GM12875 (cell line): ENCODE results near the gene MALAT1.

Experiments used
- H3K4me3 ChIP-seq: one replicate; pipeline ENCODE4 v1.5.1; 2011; ENCODE audit warnings: low read depth, low read length, control low read depth
- TF ChIP-seq, protein P1 (sequence below): IDR thresholded peaks from 2 replicates; pipeline ENCODE4 v1.5.1; 2011; ENCODE audit warnings: low read depth, mild to moderate bottlenecking, control low read depth, inconsistent platforms, low read length, moderate library complexity, borderline replicate concordance; ENCODE audit not compliant: insufficient read depth

Gene MALAT1

DNA sequence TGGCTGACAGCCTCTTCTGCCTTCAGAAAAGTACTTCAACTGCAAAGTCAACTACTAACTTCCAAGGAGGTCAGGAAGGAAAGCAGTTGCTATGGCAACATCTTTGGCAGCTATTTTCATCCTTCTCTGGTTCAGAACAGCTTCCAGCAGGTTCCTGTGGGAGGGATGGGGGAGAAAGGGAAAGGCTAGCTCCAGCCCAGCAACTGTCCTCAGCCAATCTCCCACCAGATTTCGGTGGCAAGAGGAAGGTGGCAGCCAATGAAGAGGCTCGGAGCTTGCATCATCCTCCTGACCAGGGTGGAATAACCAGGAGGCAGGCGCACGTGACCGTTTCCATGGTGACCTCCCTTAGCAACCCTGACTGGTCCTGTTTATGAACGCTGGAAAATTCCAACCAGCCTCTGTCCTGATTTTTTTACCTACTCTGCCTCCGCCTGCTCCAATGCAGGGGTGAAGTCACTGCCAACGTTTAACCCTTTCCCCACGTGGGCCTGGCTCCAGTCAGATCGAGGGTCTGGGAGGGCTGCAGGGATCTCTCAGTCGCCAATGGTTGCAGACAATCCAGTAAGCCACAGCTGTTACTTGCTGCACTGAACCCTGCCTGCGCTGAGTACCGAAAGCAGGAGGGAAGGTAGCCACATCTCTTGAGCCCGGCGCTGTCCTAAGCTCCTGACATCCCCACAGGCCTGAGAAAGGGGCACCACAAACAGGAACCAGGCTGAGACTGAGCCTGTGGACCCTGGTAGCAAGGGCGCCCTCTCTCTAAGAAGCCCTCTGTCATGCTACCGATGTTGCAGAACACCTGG, 11.2 kb upstream of the MALAT1 start:
- H3K4me3 ChIP-seq: no peak overlapping the region
- TF ChIP-seq, protein P1, sequence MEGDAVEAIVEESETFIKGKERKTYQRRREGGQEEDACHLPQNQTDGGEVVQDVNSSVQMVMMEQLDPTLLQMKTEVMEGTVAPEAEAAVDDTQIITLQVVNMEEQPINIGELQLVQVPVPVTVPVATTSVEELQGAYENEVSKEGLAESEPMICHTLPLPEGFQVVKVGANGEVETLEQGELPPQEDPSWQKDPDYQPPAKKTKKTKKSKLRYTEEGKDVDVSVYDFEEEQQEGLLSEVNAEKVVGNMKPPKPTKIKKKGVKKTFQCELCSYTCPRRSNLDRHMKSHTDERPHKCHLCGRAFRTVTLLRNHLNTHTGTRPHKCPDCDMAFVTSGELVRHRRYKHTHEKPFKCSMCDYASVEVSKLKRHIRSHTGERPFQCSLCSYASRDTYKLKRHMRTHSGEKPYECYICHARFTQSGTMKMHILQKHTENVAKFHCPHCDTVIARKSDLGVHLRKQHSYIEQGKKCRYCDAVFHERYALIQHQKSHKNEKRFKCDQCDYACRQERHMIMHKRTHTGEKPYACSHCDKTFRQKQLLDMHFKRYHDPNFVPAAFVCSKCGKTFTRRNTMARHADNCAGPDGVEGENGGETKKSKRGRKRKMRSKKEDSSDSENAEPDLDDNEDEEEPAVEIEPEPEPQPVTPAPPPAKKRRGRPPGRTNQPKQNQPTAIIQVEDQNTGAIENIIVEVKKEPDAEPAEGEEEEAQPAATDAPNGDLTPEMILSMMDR: no peak

DNA sequence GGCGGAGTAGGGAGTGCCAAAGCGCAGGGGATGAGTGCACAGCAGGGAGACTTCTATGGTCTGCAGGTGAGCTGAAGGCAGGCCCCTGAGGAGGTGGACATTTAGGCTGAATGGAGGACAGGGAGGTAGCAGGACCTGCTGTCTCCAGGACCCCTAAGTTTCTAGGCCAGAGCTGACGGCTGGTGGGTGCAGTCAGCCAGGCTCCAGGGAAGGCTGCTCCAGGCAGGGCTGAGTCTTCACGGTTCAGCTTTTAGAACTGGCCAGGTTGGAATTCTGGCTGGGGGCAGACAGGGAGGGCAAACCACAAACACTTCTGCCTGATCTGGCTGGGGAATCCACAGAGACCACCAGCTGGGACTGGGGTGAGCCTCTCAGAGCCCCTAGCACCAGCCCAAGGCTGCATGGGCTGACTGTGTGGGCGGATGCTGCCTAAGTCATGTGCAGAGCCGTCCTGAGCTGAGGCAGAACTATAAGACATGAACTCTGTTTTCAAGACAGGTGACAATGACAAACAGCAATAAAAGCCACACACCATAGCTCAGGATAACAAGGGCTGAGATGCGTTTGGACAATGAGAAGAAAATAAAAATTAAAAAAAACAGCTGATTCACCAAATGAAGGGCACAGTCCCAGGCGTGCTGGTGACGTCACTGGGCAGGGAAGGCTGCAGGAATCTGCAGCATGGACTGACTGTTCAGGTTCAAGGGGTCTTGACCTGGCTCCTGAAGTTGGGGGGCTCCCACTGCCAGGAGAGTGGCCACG, 10.4 kb upstream of the MALAT1 start:
- TF ChIP-seq, protein P1: no peak
- H3K4me3 ChIP-seq: no peak overlapping the region

DNA sequence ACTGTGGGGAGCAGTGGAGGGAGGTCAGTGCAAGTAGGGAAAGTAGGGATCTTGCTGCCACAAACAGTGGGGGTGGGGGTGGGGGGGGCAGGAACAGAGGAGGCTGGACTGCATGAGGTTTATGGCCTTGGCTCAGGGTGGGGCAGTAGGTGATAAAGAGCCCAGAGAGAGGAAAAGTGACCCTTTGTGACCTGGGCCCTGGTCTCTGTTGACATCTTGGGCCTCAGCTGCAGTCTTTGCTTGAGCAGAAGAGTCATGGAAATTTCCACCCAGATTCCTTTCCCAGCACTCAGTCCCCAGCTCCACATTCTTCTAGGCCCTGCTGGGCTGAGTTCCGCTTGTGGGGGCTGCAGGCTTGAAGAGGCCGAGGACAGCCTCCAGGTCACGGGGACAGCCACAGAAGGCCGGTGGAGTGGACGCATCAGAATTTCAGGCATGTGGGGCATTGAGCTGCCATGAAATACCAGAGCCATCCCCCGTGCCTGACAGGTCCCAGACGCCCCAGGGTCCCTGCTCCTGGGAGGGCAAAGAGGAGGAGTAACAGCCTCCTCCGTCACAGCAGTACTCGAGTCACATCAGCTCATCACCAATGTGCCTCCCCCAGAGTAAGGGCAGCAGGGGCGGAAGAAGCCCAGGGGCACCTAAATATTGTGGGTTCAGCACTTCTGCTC, 9.7 kb upstream of the MALAT1 start:
- TF ChIP-seq, protein P1: no peak
- no peak overlapping the region for H3K4me3 ChIP-seq

DNA sequence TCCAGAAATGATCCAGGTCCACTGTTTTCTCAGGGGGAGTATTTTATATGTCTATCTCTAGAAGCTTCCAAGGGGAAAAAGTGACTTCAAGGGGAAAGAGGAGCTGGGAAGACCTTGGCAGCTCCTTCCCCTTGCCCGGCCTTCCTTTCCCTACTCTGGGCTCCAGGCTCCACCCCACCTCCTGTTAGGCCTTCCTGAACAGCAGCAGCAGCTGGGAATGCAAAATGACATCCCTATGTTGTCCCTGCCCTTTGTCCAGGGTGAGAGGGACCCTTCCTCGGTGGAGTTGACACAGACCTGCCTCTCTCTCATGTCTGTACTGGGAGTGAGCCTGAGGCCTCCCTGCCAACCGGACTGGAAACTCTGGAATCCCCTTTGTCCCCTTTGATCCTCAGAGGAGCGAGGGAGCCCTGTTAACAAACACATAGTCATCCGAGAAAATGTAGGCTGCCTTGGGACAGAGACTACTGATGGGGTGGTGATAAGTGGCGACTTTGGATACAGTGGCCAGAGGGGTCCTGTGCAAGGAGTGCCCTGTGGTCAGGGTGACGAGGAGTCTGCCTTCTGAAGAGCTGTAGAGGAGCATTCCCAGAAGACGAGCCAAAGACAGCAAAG, 9.0 kb upstream of the MALAT1 start:
- H3K4me3 ChIP-seq: no peak overlapping the region

DNA sequence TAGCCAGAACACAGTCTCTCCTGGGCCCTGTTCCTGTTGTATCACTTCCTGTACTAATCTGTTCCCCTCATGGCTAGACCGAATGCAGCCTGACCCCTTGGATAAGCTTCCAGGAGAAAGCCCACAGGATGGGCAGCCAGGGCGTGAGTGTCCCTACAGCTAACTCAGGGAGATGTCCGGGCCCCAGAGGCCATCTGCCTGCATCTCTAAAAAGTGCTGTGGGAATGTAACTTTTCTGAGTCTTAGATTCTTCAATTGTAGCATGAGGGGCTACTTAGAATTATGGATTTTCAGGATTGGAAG, 7.7 kb upstream of the MALAT1 start:
- TF ChIP-seq, protein P1: no peak
- no peak overlapping the region for H3K4me3 ChIP-seq

More for the DNA sequence above, 9.0 kb upstream of the MALAT1 start:
- TF ChIP-seq, protein P1: no peak

DNA sequence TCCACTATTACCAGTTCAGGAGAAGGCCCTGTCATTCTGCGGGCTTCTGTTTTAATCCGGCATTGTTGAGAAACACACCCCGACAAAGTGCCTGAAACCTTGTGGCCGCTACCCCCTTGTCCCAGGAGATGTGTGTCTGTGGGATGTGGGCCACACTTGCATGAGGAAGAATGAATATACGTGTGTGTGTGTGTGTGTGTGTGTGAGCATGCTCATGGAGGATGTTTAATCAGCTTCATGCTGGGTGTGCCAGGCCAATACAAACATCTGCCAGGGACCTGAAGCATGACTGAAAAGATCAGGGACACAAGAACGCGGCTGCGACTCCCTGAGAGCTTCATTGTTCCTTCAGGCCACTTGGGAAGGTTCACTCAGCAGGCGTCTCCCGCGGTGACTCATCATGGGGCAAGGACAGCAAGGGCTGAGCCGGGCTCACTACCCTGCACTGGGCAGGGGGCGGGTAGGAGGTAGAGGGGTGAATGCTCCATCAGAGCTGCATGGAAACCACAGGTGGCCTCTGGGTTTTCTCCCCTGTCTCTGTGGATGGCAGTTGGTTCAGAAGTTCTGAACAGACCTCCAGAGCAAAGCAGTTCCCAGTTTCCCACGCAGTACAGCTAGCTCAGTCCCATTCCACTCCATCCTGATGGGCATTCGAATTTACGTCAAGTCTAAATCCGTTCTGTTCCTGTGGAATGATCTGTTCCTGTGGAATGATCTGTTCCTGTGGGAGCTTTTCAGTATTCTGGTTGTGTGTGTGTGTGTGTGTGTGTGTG, 7.0 kb upstream of the MALAT1 start:
- no peak overlapping the region for H3K4me3 ChIP-seq

More for the DNA sequence above, 7.0 kb upstream of the MALAT1 start:
- TF ChIP-seq, protein P1: no peak
